Measurements from ENCODE around the gene TTC12.

Gene TTC12

DNA sequence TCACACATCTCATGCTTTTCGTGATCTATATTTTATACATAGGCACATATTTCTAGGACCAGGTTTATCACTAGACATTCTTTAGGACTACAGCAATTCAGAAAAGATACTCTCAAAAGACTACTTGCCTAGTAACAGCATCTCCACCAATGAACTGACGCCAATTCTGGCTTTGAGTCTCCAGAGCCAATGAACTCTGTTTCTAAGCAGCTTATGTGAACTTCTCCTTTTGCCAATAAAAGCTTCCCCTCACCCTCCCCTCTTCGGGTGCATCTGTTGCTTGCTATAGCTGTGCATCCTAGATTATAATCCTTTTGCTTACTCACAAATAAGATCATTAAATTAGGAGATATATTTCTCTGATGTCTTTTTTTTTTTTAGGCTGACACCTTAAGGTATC lies 61.8 kb downstream of the TTC12 start:
- DNase-seq, result no peak

DNA sequence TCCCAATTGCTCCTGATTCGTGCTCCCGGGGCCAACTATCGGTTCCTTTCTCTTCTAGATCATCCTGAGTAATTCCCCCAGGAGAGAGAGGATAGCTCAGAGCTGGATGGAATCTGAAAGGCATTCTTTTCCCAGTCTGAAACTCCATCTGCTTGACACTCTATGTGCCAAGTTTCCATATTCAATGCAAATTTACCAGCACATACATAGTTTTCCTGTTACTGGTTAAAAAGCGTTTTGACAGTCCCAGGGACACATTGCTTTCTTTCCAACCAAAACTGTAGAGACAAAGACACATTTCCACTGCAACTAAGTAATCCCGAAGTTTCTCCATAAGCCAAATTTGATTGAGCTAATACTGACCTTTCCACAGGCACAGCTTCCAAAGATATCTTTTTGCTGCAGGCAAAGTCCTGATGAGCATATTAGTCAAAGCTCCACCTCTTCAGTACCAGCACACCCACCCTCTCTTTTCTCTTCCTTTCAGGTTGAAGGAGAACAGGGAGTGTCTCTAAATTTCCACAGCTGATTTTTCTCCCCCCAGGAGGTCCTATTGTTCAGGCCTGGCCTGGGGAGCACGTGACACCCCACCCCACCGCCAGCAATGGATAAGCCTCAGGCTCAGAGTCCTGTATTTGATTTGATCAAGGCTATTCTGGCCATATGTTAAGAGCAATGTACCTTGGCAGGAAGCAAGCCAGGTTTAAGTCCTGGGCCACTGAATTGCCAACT lies 63.5 kb downstream of the TTC12 start:
- DNase-seq, result peak; percentile 48

DNA sequence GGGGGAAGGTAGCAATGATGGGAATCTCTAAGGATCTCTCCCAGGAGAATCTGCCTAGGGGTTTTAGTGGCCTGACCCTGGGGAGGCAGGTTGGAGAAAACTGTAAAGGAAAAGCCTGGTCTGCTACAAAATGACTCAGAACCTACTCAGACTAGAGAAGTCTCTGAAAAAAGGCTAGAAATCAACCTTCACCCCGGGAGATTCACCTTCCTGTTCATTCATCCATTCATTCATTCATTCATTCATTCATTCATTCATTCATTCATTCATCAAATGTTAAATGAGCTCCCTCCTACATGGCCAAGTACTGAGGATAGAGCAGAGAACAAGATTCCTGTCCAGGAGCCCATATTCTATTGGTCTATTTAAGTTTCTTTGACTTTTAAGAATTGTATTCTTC lies 64.3 kb downstream of the TTC12 start:
- no peak for DNase-seq

DNA sequence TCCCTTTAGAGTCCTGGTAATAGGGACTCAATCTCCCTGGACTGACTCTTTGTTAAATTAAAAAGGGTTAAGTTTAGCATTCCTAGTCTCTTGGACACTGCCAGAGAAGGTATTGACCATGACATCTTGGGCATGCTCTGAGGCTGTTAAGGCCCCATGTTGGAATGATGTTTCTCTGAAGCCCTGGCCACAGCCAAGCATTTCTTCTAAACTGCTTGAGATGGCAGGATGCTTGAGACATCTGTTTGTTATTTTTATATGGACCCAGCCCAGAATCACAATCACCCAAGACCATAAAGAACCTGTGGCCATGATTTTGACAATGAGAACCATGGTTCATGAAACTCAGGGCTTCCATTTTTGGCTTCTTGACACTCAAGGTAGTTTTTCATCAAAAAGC lies 67.7 kb downstream of the TTC12 start:
- no peak for DNase-seq

DNA sequence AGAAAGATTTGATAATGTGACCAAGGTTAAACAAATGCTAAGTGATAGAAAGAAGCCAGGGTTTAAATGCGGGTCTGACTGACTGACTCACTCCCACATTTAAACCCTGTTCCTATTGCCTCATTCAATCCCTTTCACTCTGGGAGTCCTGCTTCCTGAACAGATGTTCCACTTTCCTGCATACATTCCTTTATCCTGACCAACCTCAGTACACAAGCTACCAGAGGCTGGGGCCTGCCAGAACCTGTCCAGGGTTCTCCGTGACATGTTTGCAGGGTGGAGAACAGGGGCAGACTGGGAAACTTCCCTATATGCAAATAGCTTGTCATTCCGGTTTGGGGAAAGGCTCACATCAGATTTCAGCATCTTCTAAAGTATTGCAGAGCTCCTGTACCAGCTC lies 70.2 kb downstream of the TTC12 start:
- peak; percentile 57 for DNase-seq

DNA sequence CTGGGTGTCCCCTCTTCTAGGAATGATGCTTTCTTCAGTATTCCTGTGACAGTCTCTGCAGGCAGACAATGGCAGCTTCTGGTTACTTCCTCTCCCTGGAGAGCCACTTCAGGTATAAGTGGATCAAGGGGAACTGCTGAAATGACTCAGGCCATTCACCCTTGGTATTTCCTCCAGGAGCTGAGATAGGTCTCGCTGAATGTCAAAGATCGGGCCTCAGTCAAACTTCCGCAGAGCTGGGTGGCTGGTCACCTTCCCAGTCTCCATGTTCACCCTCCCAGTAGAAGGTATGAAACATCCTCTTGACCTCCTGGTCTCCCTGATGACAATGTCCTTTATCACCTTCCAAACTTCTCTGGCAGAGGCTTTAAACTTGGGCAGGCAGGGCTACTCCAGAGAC lies 71.4 kb downstream of the TTC12 start:
- no peak for DNase-seq

DNA sequence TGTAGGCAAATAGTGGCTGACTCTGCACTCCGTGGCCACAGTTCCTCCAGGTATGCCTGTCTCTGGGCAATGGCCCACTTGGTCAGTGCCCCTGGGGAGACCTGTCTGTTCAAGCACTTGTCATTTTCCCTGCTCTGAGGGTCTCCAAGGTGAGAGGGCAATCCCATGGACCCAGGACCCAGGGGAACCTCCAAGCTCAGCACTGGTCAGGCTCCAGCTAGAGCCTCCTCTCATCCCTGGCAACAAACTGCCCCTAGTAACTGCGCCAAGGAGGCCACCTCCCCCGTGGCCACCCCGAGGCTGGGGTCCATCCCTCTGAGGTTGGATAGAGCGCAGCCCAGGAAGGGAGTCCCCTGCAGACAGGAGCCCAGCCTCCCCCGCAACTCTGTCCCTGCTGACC lies 72.5 kb downstream of the TTC12 start:
- DNase-seq, result no peak

DNA sequence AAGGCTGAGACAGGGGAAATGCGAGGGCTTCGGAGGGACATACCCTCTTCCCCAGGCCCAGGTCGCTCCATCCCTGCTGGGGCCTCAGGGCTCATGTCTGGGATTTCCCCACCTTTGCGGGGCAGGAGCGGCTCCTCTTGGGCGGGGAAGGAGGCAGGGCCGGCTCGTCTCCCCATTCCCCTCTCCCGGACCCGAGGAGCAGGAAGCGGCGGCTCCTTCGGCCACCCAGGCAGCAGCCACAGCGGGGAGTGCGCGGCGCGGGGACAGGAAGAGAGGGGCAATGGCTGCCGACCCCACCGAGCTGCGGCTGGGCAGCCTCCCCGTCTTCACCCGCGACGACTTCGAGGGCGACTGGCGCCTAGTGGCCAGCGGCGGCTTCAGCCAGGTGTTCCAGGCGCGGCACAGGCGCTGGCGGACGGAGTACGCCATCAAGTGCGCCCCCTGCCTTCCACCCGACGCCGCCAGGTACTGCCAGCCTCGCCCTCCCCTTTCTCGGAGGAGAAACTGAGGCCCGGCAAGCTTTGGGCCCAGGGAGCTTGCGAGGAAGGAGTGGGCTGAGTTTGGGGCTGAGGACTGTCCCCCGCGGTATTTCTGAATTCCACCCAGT lies 73.3 kb downstream of the TTC12 start, which contains the start of gene ANKK1:
Gene ANKK1, plus strand, starts transcription at position 175 of the 607 bp plus-strand sequence. Its CDS starts 106 bp downstream, at position 281.
- no peak for DNase-seq

DNA sequence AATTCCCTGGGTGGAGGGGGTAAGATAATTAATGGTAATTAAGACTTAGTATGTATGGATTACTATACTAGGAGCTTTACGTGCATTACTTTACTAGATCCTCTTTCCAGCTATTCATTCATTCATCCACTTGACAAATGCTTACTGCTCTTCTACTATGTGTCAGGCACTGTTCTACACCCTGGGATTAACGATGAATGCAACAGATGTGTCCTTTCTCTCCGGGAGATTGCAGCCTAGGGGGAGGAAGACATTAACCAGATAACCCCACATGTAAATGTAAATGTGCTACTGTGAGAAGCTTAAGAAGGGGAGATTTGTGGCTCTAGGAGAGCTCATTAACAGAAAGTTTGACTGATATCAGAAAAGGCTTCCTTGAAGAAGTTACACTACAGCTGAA lies 74.9 kb downstream of the TTC12 start:
- no peak for DNase-seq

DNA sequence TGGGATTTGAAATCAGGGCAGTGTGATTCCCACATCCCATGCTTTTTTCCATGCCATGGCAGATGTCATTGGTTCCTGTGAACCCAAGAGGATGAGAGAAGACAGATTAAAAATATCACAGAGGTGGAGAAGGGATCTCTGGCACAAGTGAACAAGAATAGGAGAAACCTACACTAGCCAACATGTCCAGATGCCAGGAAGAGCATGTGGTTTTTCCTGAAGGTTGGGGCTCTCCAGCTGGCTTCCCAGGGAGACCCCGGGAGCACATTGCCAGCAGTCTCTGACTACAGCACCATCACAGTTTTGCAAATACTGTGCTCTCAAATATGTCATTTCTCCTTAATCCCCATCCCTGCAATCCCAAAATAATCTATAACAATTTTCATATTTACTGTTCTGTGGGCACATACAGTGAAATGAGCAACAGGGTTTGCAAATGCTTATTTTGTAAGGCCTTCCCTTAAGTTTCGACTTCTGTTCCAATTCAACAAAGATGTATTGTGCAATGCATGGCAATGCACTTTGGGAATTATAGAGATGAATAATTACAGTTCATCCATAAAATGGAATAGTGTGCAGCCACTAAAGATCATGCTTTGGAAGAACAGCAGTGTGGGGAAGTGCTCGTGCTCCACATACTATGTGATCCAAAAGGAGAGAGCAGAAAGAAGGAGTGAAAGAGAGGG lies 78.0 kb downstream of the TTC12 start:
- no peak for DNase-seq

DNA sequence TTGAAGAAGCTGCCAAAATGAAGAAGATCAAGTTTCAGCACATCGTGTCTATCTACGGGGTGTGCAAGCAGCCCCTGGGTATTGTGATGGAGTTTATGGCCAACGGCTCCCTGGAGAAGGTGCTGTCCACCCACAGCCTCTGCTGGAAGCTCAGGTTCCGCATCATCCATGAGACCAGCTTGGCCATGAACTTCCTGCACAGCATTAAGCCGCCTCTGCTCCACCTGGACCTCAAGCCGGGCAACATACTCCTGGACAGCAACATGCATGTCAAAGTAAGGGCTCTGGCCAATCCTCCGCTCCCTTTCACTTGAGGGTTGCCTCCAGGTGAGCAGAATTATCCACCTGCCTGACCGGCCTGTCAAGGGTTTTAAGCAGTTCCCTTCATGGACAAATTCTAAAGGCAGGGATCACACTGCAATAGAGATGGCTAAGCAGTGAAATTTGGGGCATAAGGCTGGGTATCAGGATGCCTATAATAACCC lies 79.2 kb downstream of the TTC12 start:
- no peak for DNase-seq

DNA sequence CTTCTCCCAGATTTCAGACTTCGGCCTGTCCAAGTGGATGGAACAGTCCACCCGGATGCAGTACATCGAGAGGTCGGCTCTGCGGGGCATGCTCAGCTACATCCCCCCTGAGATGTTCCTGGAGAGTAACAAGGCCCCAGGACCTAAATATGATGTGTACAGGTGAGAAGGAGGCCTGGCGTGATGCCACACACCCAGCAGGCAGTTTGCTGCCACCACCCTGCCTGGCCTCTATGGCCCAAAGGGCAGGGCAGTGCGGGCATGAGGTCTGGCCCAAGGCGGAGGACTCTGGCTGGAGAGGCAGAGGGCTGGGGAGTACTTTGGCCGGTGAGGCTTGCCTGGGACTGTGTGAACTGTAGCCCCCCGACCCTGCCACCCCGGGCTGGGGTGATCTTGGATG lies 80.5 kb downstream of the TTC12 start:
- no peak for DNase-seq

DNA sequence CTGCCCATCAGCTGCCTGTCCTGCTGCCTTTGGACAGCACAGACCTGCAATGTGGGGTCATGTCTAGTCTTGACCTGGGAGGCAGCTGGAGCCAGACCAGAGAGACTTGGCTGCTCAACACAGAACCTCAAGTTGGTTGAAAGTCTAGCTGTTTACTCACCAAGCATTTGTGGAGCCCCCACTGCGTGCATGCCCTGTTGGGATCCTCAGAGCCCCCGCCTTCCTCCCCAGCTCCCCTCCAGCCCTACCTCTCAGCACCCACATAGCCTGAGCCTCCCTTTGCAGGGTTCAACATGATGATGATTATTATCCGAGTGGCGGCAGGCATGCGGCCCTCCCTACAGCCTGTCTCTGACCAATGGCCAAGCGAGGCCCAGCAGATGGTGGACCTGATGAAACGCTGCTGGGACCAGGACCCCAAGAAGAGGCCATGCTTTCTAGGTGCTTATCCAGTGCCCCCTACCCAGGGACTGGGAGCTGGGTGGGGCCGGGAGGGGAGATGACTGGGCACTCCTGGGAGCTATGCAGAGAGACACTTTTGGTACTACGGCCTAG lies 81.5 kb downstream of the TTC12 start:
- no peak for DNase-seq

DNA sequence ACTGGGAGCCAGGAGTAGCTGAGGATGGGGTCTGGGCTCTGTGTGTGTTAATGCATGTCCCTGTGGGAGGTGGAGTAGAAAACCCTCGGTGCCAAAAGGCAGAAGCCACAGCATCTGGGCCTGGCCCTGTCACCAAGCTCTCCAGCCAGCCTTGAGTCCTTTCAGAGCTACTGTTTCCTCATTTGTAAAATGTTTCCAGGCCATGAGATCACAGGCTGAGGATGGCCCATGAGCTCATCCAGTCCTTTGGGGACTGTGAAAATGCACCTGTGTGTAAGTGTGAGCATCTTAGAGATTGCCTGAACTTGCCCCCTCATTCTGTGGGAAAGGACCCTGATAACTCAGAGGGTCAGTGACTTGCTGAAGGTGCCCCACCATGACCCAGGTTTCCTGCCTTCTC lies 82.3 kb downstream of the TTC12 start:
- no peak for DNase-seq

DNA sequence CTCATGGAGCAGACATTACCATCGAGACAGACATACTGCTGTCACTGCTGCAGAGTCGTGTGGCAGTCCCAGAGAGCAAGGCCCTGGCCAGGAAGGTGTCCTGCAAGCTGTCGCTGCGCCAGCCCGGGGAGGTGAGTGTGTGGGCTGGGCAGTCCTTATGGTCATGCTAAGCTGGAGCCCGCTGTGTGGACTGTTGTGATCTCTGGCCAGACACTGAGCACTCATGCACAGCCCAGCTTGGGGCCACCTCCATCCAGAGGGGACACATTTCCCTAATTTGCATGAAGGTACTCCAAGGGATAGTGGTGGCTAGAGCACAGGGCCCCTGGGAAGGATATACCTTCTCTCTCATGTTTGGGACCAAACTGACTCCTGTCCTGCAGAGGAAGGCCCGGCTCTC lies 82.8 kb downstream of the TTC12 start:
- DNase-seq, result no peak

DNA sequence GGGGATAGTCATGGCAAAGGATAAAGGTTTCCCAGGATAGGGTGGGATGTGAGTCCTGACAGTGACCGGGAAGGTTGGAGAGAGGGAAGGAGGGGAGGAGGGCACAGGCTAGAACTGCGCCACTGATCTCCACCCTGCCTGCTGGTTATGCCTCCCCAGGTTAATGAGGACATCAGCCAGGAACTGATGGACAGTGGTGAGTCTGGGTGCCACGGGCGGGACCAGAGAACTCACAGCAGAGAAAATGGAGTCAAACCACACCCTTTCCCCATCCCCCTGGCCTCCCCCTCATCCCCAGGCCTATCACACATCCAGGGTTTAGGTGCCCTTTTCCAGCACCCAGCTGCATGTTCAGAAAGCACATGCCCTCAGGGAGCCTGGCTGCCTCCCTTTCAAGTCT lies 83.4 kb downstream of the TTC12 start:
- DNase-seq, result no peak

DNA sequence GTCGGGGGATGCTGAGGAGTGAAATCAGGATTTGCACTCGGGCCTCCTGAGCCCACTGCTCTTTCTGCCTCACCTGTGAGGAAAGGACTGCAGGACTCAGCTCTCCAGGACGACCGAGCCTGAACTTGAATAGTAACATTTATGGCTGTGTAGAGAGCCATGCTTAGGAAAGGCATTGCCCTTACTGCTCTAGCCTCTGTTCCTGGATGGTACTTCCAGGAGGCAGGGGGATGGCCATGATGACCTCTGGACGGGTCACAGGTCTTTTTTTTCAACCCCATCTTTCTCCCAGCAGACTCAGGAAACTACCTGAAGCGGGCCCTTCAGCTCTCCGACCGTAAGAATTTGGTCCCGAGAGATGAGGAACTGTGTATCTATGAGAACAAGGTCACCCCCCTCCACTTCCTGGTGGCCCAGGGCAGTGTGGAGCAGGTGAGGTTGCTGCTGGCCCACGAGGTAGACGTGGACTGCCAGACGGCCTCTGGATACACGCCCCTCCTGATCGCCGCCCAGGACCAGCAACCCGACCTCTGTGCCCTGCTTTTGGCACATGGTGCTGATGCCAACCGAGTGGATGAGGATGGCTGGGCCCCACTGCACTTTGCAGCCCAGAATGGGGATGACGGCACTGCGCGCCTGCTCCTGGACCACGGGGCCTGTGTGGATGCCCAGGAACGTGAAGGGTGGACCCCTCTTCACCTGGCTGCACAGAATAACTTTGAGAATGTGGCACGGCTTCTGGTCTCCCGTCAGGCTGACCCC lies 84.5 kb downstream of the TTC12 start:
- no peak for DNase-seq

DNA sequence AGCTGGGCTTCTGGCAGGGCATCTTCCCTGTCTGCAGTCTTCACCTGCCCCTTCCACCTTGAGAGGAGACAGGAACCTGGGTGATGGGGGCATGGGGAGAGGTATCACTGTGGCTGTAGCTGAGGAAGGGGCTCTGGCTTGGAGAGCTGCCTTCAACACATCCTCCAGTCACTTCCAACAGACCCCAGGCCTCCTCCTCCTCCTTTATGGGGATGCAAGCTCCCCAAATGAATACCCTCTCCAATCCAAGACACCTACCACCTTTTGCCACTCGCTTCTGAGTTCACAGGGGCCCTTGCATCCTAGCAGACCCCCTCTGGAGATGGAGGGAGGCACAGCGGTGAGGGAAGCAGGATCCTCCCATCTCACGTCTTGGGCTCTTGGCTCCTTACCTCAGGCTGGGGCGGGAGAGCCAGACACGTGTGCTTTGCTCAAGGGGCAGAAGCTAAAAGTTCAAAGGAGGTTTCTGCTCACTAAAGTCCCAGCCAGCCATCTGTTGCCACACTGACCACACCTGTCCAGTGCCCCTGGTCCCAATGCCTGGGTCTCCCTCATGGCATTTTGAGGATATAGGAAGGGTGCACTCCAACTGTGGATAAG lies 86.3 kb downstream of the TTC12 start:
- no peak for DNase-seq

DNA sequence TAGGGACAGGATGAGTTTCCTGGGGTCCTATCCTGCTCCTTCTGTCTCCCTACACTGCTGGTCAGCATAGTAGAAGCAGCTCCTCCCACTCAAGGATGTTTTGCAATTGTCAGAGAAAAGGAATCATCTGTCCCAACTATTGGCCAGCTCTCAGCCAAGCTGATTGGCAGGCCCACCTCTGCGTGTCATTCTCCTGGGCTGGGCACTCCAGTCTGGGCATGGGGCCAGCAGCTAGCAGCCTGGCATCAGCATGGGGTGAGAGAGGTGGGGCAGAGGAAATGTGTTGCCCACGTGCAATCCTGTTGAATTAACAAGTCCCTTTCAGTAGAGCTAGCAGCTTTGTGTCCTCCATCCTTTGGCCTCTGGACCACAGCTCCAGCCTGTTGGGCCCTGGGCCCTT lies 87.3 kb downstream of the TTC12 start:
- DNase-seq, result peak; percentile 4

DNA sequence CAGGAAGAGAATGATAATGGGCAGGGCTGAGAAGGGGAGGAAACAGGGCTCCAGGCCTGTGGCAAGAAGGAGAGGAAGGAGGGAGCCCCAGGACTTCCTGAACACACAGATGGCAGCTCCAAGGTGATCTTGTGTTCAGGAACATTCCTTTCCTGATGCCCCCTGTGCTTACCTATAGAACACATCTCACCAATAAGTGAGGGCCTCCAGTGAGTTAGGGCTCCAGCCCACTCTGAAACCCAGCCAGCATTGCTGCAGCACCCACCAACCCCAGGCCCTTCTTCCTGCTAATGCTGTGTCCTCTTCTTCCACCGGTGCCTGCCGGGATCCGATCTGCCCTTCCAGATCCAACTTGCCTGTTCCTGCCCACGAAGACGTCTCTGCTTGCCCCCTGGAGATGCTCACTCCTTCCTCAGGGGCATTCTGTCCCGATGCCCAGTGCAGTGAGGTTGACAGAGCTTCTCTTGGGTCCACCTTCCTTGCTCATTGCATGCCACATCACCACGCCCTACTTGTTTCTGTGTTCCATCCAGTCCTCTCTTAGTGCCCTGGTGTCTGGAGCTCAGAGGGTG lies 90.6 kb downstream of the TTC12 start:
- no peak for DNase-seq

DNA sequence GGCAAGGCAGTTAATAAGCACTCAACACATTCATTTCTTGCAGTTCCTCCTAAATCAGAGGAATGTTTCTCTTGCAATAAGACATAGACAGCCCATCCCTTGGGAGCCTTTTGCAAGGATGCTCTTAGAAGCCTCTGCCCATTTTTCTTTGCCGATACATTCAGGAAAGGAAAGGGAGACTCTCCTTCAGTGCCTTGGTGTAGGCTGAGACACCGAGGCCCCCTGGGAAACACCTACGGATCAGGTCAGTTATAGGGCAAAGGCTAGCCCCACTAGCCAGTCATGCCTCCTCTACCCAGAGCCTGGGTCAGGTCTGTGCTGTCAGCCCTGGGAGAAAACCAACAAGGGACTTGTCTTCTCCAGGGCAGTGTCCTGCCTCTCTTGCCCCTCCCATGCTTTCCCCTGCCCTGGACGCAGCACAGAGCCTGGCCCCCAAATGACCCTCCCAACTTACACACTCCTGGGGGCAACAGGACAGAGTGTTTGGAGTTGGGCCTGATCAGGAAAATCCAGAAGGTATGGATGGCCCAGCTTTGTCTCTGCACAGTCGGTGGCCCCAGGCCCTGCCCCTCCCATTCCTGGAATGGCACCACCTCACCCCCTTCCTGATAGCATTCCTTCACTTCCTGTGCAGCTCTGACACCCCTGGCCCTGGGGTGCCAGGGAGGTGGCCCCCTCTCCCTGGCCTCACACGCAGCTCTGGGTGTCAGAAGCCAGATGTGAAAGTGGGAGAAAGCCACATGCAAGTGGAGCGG lies 91.5 kb downstream of the TTC12 start:
- DNase-seq, result no peak
